Measurements from ENCODE around the gene TSPOAP1.

Gene TSPOAP1

GRCh38 chr17:58268326-58268725 lies 60.3 kb downstream of the TSPOAP1 start:
- H3K36me3 ChIP-seq (ENCODE audit: control insufficient read depth, insufficient read depth, low read length) = no peaks in the 10 kb centered on the region
- peaks cover 17% of the 10 kb centered on the region for H3K27me3 ChIP-seq (ENCODE audit: control insufficient read depth, insufficient read depth, low read length)
- H3K27ac ChIP-seq (ENCODE audit: low read depth, low read length) = no peak overlapping the region
- no peaks in the 10 kb centered on the region for H3K4me1 ChIP-seq (ENCODE audit: control insufficient read depth, insufficient read depth, low read length)
- H3K9me3 ChIP-seq (ENCODE audit: control insufficient read depth, insufficient read depth, low read depth, low read length) = no peaks in the 10 kb centered on the region
- no peak overlapping the region for H3K9ac ChIP-seq (ENCODE audit: low read length)
- no peak overlapping the region for H3K4me3 ChIP-seq (ENCODE audit: low read depth, low read length)

- Histone ChIP-seq H3K9me3 (ENCODE audit: control insufficient read depth, insufficient read depth, low read depth, low read length) (no peaks in the 10 kb centered on the region), H3K4me1 (ENCODE audit: control insufficient read depth, insufficient read depth, low read length) (no peaks in the 10 kb centered on the region), H3K27me3 (ENCODE audit: control insufficient read depth, insufficient read depth, low read length) (peaks cover 24% of the 10 kb centered on the region), H3K9ac (ENCODE audit: low read length) (no peak overlapping the region), H3K27ac (ENCODE audit: low read depth, low read length) (no peak overlapping the region), H3K36me3 (ENCODE audit: control insufficient read depth, insufficient read depth, low read length) (no peaks in the 10 kb centered on the region), H3K4me3 (ENCODE audit: low read depth, low read length) (no peak overlapping the region)
Measured at GRCh38 chr17:58267347-58268324, 61.0 kb downstream of the TSPOAP1 start.

- no peak overlapping the region for H3K4me3 ChIP-seq (ENCODE audit: low read depth, low read length)
- H3K27ac ChIP-seq (ENCODE audit: low read depth, low read length) = no peak overlapping the region
- H3K4me1 ChIP-seq (ENCODE audit: control insufficient read depth, insufficient read depth, low read length) = no peaks in the 10 kb centered on the region
- H3K9me3 ChIP-seq (ENCODE audit: control insufficient read depth, insufficient read depth, low read depth, low read length) = no peaks in the 10 kb centered on the region
- H3K27me3 ChIP-seq (ENCODE audit: control insufficient read depth, insufficient read depth, low read length) = peaks cover 37% of the 10 kb centered on the region
- H3K36me3 ChIP-seq (ENCODE audit: control insufficient read depth, insufficient read depth, low read length) = no peaks in the 10 kb centered on the region
- H3K9ac ChIP-seq (ENCODE audit: low read length) = no peak overlapping the region
Measured at GRCh38 chr17:58265902-58266875, 62.4 kb downstream of the TSPOAP1 start.

- Histone ChIP-seq H3K4me1 (ENCODE audit: control insufficient read depth, insufficient read depth, low read length) (no peaks in the 10 kb centered on the region), H3K9ac (ENCODE audit: low read length) (no peak overlapping the region), H3K27ac (ENCODE audit: low read depth, low read length) (no peak overlapping the region), H3K36me3 (ENCODE audit: control insufficient read depth, insufficient read depth, low read length) (no peaks in the 10 kb centered on the region), H3K4me3 (ENCODE audit: low read depth, low read length) (no peak overlapping the region), H3K9me3 (ENCODE audit: control insufficient read depth, insufficient read depth, low read depth, low read length) (no peaks in the 10 kb centered on the region), H3K27me3 (ENCODE audit: control insufficient read depth, insufficient read depth, low read length) (peaks cover 45% of the 10 kb centered on the region)
Measured at GRCh38 chr17:58265271-58265670, 63.3 kb downstream of the TSPOAP1 start.

GRCh38 chr17:58264407-58265103 lies 64.0 kb downstream of the TSPOAP1 start:
- H3K4me1 ChIP-seq (ENCODE audit: control insufficient read depth, insufficient read depth, low read length) = no peaks in the 10 kb centered on the region
- H3K9ac ChIP-seq (ENCODE audit: low read length) = no peak overlapping the region
- no peak overlapping the region for H3K27ac ChIP-seq (ENCODE audit: low read depth, low read length)
- H3K27me3 ChIP-seq (ENCODE audit: control insufficient read depth, insufficient read depth, low read length) = peaks cover 50% of the 10 kb centered on the region
- no peaks in the 10 kb centered on the region for H3K9me3 ChIP-seq (ENCODE audit: control insufficient read depth, insufficient read depth, low read depth, low read length)
- H3K36me3 ChIP-seq (ENCODE audit: control insufficient read depth, insufficient read depth, low read length) = no peaks in the 10 kb centered on the region
- no peak overlapping the region for H3K4me3 ChIP-seq (ENCODE audit: low read depth, low read length)

- Histone ChIP-seq H3K4me3 (ENCODE audit: low read depth, low read length) (no peak overlapping the region), H3K9ac (ENCODE audit: low read length) (no peak overlapping the region), H3K27me3 (ENCODE audit: control insufficient read depth, insufficient read depth, low read length) (peaks cover 55% of the 10 kb centered on the region), H3K4me1 (ENCODE audit: control insufficient read depth, insufficient read depth, low read length) (no peaks in the 10 kb centered on the region), H3K36me3 (ENCODE audit: control insufficient read depth, insufficient read depth, low read length) (no peaks in the 10 kb centered on the region), H3K27ac (ENCODE audit: low read depth, low read length) (no peak overlapping the region), H3K9me3 (ENCODE audit: control insufficient read depth, insufficient read depth, low read depth, low read length) (no peaks in the 10 kb centered on the region)
Measured at GRCh38 chr17:58263773-58264172, 64.8 kb downstream of the TSPOAP1 start.

- Histone ChIP-seq H3K4me3 (ENCODE audit: low read depth, low read length) (no peak overlapping the region), H3K27ac (ENCODE audit: low read depth, low read length) (no peak overlapping the region), H3K36me3 (ENCODE audit: control insufficient read depth, insufficient read depth, low read length) (no peaks in the 10 kb centered on the region), H3K9ac (ENCODE audit: low read length) (no peak overlapping the region), H3K4me1 (ENCODE audit: control insufficient read depth, insufficient read depth, low read length) (no peaks in the 10 kb centered on the region), H3K9me3 (ENCODE audit: control insufficient read depth, insufficient read depth, low read depth, low read length) (no peaks in the 10 kb centered on the region), H3K27me3 (ENCODE audit: control insufficient read depth, insufficient read depth, low read length) (peaks cover 60% of the 10 kb centered on the region)
Measured at GRCh38 chr17:58262149-58262548, 66.4 kb downstream of the TSPOAP1 start.

- H3K4me3 ChIP-seq (ENCODE audit: low read depth, low read length) = 0 out of 2 replicates have a peak overlapping the region, but pooled peaks have one; percentile 4
- H3K9ac ChIP-seq (ENCODE audit: low read length) = no peak overlapping the region
- H3K27me3 ChIP-seq (ENCODE audit: control insufficient read depth, insufficient read depth, low read length) = peaks cover 56% of the 10 kb centered on the region
- H3K4me1 ChIP-seq (ENCODE audit: control insufficient read depth, insufficient read depth, low read length) = no peaks in the 10 kb centered on the region
- no peaks in the 10 kb centered on the region for H3K36me3 ChIP-seq (ENCODE audit: control insufficient read depth, insufficient read depth, low read length)
- H3K27ac ChIP-seq (ENCODE audit: low read depth, low read length) = no peak overlapping the region
- H3K9me3 ChIP-seq (ENCODE audit: control insufficient read depth, insufficient read depth, low read depth, low read length) = peaks cover 9% of the 10 kb centered on the region
Measured at GRCh38 chr17:58254803-58255202, 73.8 kb downstream of the TSPOAP1 start.

- Histone ChIP-seq H3K36me3 (ENCODE audit: control insufficient read depth, insufficient read depth, low read length) (no peaks in the 10 kb centered on the region), H3K4me1 (ENCODE audit: control insufficient read depth, insufficient read depth, low read length) (peaks cover 11% of the 10 kb centered on the region), H3K4me3 (ENCODE audit: low read depth, low read length) (no peak overlapping the region), H3K9ac (ENCODE audit: low read length) (no peak overlapping the region), H3K27ac (ENCODE audit: low read depth, low read length) (no peak overlapping the region), H3K27me3 (ENCODE audit: control insufficient read depth, insufficient read depth, low read length) (peaks cover 64% of the 10 kb centered on the region), H3K9me3 (ENCODE audit: control insufficient read depth, insufficient read depth, low read depth, low read length) (peaks cover 9% of the 10 kb centered on the region)
Measured at GRCh38 chr17:58253082-58253481, 75.5 kb downstream of the TSPOAP1 start.

GRCh38 chr17:58252141-58252540 lies 76.5 kb downstream of the TSPOAP1 start:
- Histone ChIP-seq H3K4me1 (ENCODE audit: control insufficient read depth, insufficient read depth, low read length) (peaks cover 11% of the 10 kb centered on the region), H3K9ac (ENCODE audit: low read length) (no peak overlapping the region), H3K4me3 (ENCODE audit: low read depth, low read length) (no peak overlapping the region), H3K9me3 (ENCODE audit: control insufficient read depth, insufficient read depth, low read depth, low read length) (peaks cover 9% of the 10 kb centered on the region), H3K27me3 (ENCODE audit: control insufficient read depth, insufficient read depth, low read length) (peaks cover 72% of the 10 kb centered on the region), H3K36me3 (ENCODE audit: control insufficient read depth, insufficient read depth, low read length) (no peaks in the 10 kb centered on the region), H3K27ac (ENCODE audit: low read depth, low read length) (no peak overlapping the region)

Measured in HUES6 (cell line).